Measurements from ENCODE around the gene MMRN2.

DNA sequence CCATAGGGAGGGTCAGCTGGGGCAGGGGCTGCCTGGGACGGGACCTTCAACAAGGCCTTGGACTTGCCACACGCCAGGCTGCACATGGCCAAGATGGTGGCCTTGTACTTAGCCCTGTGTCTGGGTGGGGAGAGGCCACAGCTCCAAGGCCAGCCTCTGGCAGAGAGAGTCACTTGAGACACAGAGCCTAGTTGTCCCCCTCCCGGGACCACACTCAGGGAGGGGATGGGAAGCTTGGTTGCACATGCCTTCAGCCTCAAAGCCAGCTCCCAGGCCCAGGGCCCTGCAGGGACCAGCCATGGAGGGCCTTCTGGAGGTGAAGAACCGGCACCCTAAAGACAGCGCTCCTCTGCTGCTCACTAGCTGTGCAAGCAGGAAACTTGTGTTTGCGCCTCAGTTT, 16.7 kb downstream of the MMRN2 start:
- TF ChIP-seq, protein P1, sequence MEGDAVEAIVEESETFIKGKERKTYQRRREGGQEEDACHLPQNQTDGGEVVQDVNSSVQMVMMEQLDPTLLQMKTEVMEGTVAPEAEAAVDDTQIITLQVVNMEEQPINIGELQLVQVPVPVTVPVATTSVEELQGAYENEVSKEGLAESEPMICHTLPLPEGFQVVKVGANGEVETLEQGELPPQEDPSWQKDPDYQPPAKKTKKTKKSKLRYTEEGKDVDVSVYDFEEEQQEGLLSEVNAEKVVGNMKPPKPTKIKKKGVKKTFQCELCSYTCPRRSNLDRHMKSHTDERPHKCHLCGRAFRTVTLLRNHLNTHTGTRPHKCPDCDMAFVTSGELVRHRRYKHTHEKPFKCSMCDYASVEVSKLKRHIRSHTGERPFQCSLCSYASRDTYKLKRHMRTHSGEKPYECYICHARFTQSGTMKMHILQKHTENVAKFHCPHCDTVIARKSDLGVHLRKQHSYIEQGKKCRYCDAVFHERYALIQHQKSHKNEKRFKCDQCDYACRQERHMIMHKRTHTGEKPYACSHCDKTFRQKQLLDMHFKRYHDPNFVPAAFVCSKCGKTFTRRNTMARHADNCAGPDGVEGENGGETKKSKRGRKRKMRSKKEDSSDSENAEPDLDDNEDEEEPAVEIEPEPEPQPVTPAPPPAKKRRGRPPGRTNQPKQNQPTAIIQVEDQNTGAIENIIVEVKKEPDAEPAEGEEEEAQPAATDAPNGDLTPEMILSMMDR (conservative IDR thresholded peaks at IDR 0.05; ENCODE audit: low read depth, low read length), result no peak
- no peak for TF ChIP-seq EZH2 (IDR thresholded peaks at IDR 0.05; ENCODE audit: borderline replicate concordance, low read depth, low read length, poor library complexity, severe bottlenecking)
